Measurements from ENCODE around the gene COL8A1. TPM values are rescaled to one million over a fixed set of nuclear protein-coding genes. Genes with fewer than 3 reads are reported as not detected.

COL8A1 gene
- total and polyA plus RNA-seq, 10 of the 15 experiments (the other 5 are each of a cell fraction or from before 2014, with no cell fraction given), result 0.04 to 0.73 (median 0.10) TPM; not detected in 5

DNA sequence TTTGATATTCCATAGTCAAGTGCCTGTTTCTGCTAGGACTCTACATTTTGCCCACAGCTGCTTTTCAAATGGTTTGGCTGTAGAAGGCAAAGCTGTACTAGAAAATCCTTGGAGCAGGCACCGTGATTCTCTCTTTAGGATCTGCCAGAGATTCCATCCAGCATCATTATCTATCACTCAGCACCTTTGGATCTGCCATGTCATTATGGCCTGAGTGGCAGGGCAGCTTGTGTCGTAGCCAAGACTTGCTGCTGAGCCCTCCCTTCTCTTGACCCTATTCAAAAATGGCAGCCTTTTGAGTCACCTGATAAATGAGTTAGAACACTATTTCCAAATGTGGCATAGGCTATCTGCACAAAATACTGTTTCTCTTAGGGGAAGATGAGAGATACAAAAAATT is 171.2 kb downstream of the COL8A1 start:
- CTCF ChIA-PET, result interaction anchor here (0.9 to 2.4 kb wide), 4 partner anchors 8 to 22 kb away, joined by 3 to 13 read pairs (median 6); partner anchors contain the start of gene CMSS1
- WGBS (ENCODE audit: insufficient coverage, insufficient replicate concordance, low lambda C conversion rate, missing lambda C conversion rate), result 52% methylated on average over 2 of the region's 2 CpGs
- intact Hi-C loops (cut with micrococcal nuclease; ENCODE audit: unreplicated experiment), result no loop called here
- H3K9ac ChIP-seq (ENCODE audit: control insufficient read depth, insufficient read depth, low read length), result no peak overlapping the region
- in situ Hi-C loops (cut with MboI), result no loop called here
- TF ChIP-seq NFYA (IDR thresholded peaks at IDR 0.05; ENCODE audit: borderline replicate concordance, low read depth, low read length) (no peak), CHD2 (IDR thresholded peaks at IDR 0.05; ENCODE audit: borderline replicate concordance, low read depth, low read length) (no peak)
- TF ChIP-seq, protein P1, sequence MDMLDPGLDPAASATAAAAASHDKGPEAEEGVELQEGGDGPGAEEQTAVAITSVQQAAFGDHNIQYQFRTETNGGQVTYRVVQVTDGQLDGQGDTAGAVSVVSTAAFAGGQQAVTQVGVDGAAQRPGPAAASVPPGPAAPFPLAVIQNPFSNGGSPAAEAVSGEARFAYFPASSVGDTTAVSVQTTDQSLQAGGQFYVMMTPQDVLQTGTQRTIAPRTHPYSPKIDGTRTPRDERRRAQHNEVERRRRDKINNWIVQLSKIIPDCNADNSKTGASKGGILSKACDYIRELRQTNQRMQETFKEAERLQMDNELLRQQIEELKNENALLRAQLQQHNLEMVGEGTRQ (IDR thresholded peaks at IDR 0.05; ENCODE audit: borderline replicate concordance, low read depth, low read length), result no peak
- no peak for ATAC-seq
- RAD21 ChIA-PET (ENCODE audit: unreplicated experiment), result no interaction called here
- H4K20me1 ChIP-seq (ENCODE audit: control insufficient read depth, insufficient read depth), result no peaks in the 10 kb centered on the region
- SMC1A ChIA-PET (ENCODE audit: uncharacterized antibody, unreplicated experiment), result no interaction called here
- no peak overlapping the region for H3K4me3 ChIP-seq
- no peaks in the 10 kb centered on the region for H3K4me1 ChIP-seq (ENCODE audit: control insufficient read depth, insufficient read depth, low read length)
- H2AFZ ChIP-seq (ENCODE audit: control insufficient read depth, low read depth, low read length), result no peak overlapping the region
- no peak overlapping the region for H3K27ac ChIP-seq (ENCODE audit: control insufficient read depth, insufficient read depth)
- BruUV-seq (replicated peaks), result no TSS peak
- H3K36me3 ChIP-seq (ENCODE audit: control insufficient read depth in 2 of 2, insufficient read depth in 2 of 2, low read length in 1 of 2), result no peaks in the 10 kb centered on the region
- peaks cover 3% of the 10 kb centered on the region; the same call in 1 of the 3 replicates for H3K9me3 ChIP-seq (replicated peaks; ENCODE audit: control insufficient read depth, insufficient read depth, low read length)
- DNase-seq (ENCODE audit: low read depth, low spot score), result no peak
- POLR2A ChIA-PET, result no interaction called here
- FAIRE-seq, result no peak
- no peaks in the 10 kb centered on the region for H3K79me2 ChIP-seq (ENCODE audit: control insufficient read depth, insufficient read depth, low read length)
- no peaks in the 10 kb centered on the region for H3K27me3 ChIP-seq (replicated peaks in 1 of 2; ENCODE audit: control insufficient read depth in 2 of 2, insufficient read depth in 2 of 2, low read length in 1 of 2)
- no peak overlapping the region for H3K4me2 ChIP-seq (ENCODE audit: control insufficient read depth, insufficient read depth)

DNA sequence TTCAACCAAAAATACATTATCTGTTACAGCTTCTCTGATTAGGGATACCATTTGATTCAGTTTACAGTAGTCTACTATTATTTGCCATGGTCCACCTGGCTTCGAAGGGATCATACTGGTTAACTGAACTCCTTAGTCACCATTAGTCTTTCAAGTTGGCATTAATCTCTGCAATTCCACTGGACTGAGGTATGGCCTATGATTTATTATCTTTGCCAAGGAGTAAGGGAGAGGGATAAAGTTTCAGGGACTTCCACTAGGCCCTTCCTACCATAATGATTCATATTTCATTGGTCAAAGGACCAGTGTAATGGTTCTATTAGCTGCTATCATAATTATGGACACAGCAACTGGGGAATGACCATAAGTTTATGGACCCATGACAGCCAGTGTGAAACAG is 172.0 kb downstream of the COL8A1 start:
- POLR2A ChIA-PET, result no interaction called here
- Histone ChIP-seq H2AFZ (ENCODE audit: control insufficient read depth, low read depth, low read length) (no peak overlapping the region), H3K79me2 (ENCODE audit: control insufficient read depth, insufficient read depth, low read length) (no peaks in the 10 kb centered on the region), H3K9ac (ENCODE audit: control insufficient read depth, insufficient read depth, low read length) (no peak overlapping the region), H3K27me3 (replicated peaks in 1 of 2; ENCODE audit: control insufficient read depth in 2 of 2, insufficient read depth in 2 of 2, low read length in 1 of 2) (no peaks in the 10 kb centered on the region), H3K4me3 (no peak overlapping the region), H3K4me1 (ENCODE audit: control insufficient read depth, insufficient read depth, low read length) (no peaks in the 10 kb centered on the region), H3K27ac (ENCODE audit: control insufficient read depth, insufficient read depth) (no peak overlapping the region), H4K20me1 (ENCODE audit: control insufficient read depth, insufficient read depth) (no peaks in the 10 kb centered on the region), H3K4me2 (ENCODE audit: control insufficient read depth, insufficient read depth) (no peak overlapping the region), H3K36me3 (ENCODE audit: control insufficient read depth in 2 of 2, insufficient read depth in 2 of 2, low read length in 1 of 2) (no peaks in the 10 kb centered on the region), H3K9me3 (replicated peaks; ENCODE audit: control insufficient read depth, insufficient read depth, low read length) (no peaks in the 10 kb centered on the region)
- TF ChIP-seq SMARCA5 (IDR thresholded peaks at IDR 0.05) (no peak), MXI1 (IDR thresholded peaks at IDR 0.05; ENCODE audit: low read depth, low read length) (no peak), SIX5 (IDR thresholded peaks at IDR 0.05; ENCODE audit: low read depth, low read length, severe bottlenecking) (no peak)
- RAD21 ChIA-PET (ENCODE audit: unreplicated experiment), result interaction anchor here (1.3 kb wide), 1 partner anchor 444 kb away, joined by 4 read pairs; no protein-coding TSS in a partner anchor
- in situ Hi-C loops (cut with MboI), result no loop called here
- ATAC-seq (no peak), DNase-seq (ENCODE audit: low read depth, low spot score) (no peak), FAIRE-seq (no peak)
- WGBS (ENCODE audit: insufficient coverage, insufficient replicate concordance, low lambda C conversion rate, missing lambda C conversion rate), result 89% methylated on average over 1 of the region's 1 CpG
- BruUV-seq (replicated peaks), result no TSS peak
- SMC1A ChIA-PET (ENCODE audit: uncharacterized antibody, unreplicated experiment), result no interaction called here
- intact Hi-C loops (cut with micrococcal nuclease; ENCODE audit: unreplicated experiment), result no loop called here
- CTCF ChIA-PET, result no interaction called here

Measured in GM12878 (cell line).